Colon (tissue), 2 donors: ENCODE results near the gene OSBPL1A.

Source experiments
- FAIRE-seq: peaks from 2 replicates; lab custom pipeline; 2012; peaks lifted over from hg19 to GRCh38; lab: Jason Lieb, UNC
- donor health status: control.
- donor health status: control.

Gene OSBPL1A

DNA sequence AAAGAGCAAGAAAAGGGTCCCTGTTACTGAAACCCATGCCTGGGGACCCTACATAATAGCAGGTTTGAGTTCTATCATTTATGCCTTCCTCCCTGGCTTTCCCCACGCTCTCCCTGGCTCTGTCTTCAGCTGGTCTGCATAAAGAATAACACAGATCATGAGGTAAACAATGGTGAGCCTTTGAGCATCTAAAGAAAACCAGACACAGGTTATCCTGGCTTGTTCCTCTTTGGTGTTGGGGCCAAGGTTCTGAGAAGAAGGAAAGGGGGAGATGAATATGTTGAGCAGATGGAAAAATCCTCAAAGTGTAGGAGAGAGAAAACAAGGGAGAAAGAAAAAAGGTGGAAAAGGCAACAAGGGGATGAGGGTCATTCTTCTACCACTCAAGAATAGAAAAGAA, 131.5 kb downstream of the OSBPL1A start:
- FAIRE-seq: no peak

DNA sequence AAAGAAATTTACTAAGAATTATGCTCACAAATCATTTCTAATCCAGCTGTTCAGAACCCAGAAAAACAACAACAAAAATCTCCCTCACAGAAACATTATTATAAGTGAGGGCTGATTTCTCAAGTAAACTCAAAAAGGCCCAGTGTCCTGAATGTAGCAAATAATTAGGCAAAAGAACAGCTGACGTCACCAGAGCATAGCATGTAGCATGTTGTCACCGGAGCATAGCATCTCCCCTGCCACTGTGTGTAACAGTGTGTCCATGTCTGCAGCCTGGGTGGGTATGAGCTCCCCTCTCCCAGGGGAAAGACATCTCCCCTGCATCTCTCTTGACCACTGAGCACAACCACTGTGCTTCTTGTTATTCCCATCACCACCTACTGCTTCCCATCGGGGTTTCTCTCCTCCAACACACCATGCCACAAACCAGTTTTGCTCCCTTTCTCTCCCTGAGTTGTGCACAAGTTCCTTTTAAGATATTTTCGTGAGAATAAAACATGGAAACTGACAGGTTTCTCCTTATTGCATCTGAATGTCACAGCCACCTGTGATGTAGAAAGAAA, 132.0 kb downstream of the OSBPL1A start:
- FAIRE-seq: no peak

DNA sequence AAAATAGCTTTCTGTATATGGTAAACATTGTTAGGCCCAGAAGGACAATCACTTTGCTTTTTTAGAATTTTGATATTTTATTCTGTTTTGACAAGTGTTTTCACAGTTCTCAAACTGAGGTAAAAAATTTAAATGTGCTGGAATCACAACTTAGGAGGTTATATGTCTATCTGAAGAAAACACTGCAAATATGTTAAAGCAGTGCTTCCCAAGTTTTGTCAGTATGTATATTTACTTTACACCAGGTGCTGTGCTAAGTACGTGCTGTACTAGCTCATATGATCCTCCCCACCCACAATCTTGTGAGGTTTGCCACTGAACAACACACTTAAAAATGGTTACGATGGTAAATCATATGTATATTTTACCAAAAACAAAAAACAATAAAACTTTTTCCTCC, 134.6 kb downstream of the OSBPL1A start:
- FAIRE-seq: no peak

DNA sequence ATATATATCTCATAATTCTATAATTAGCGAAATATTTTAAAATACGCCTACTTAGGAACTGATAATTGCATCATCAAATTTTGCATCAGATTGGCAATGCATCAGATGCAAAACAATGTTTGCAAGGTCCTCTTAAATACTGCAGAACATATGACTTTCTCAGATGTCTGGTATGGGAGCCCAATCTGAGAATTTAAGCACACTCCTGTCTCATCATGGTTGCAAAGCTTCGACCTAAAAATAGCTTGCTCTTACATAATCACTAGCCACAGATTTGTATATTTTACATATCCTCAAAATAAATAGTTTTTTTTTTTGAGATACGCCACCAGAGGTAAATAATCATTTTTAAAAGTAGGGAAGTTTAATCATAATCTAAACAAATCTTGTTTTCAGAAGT, 135.5 kb downstream of the OSBPL1A start:
- no peak for FAIRE-seq

DNA sequence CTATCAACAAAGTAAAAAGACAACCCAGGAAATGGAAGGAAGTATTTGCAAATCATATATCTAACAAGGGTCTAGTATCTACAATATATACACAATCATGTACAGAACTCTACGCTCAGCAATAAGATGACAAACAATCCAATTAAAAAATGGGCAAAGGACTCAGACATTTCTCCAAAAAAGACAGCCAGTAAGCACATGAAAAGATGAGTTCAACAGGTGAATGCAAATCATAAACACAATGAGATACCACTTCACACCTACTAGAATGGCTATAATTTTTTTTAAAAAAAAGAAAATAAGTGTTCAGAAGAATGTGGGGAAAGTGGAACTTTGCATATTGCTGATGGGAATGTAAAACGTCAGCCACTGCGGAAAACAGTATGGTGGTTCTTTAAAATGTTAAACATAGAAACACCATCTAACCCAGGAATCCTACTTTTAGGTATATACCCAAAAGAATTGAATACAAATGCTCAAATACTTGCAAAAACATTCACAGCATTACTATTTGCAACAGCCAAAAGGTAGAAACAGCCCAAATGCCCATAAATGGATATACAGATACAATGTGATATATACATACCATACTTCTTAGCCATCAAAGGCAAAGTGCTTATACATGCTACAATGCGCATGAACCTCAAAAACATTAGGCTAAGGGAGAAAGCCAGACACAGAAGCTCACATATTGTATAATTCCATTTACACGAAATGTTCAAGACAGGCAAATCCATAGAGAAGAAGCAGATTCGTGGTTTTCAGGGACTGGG, 137.6 kb downstream of the OSBPL1A start:
- no peak for FAIRE-seq

DNA sequence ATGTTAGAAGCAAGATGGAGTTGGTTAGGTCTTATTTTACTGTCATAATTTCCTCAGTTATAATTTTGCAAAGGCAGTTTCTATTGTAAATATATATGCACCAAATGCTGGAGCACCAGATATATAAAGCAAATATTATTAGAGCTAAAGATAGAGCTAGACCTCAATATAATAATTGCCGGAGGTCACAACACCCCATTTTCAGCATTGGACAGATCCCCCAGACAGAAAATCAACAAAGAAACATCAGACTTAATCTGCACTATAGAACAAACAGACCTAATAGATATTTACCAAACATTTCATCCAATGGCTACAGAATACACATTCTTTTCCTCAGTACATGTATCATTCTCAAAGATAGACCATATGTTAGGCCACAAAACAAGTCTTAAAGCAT, 143.6 kb downstream of the OSBPL1A start:
- FAIRE-seq: no peak

DNA sequence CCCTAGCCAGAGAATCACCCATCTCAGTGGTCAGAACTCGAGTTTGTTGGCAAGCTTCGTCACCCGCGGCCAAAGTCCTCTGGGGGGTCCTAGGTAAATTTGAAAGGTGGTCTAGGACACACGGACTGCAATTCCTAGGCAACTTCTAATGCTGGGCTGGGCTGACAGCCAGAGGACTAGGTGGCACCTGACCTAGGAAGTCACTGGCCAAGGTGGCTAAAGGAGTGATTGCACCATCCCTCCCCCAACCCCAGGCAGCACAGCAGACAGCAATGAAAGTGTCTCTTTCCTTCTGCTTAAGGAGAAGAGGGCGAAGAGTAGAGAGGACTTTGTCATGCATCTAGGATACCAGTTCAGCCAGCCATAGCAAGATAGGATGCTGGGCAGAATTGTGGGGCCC, 147.9 kb downstream of the OSBPL1A start:
- no peak for FAIRE-seq

DNA sequence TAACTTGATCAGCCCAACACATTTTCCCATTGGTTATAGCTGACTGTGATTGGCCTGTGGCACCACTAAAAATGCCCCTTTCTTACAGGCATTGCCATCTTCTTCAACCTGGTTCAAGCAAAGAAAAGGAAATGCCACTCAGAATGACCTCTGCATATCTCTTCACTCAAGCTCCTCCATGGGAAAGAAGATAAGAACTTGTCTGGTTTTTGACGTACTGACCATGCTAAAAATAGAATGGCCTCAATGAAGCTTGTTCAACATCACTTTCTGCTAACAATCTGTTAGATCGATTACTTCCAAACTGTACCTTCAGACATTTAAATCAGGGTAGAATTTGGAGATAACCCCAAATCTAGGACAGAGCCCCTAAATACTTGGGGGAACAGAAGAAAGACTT, 149.3 kb downstream of the OSBPL1A start:
- FAIRE-seq: no peak

DNA sequence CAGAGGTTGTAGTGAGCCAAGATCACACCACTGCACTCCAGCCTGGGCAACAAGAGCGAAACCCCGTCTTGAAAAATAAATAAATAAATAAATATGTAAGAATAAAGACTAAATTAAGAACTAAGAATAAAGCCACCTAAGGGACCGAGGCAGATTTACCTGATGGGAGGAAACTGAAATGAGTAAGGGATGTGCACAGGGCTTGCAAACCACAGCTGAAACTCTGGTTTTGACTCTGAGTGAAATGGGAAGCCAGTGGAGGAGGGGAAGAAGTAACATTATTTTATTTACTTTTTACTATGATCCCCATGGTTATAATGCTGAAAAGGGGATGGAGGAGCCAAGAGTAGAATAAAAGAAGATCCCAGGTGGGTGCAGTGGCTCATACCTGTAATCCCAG, 151.5 kb downstream of the OSBPL1A start:
- no peak for FAIRE-seq

DNA sequence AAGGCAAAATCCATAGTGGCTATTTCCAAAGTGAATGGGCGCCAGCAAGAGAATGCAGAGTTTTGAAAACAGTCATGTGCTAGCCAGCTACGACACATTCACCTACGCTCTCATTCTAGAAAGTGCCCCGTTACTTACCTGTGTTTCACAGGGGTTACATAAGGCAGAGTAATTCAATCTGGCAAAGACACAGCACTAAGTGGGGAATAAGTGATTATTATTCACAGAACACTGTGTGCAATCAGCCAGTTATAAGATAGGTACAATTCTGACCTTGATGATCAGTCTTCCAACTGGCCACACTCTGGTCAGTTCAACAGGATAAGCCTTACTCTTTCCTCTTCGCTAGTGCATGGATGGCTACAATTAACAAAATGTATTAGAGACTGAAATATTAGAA, 152.9 kb downstream of the OSBPL1A start:
- no peak for FAIRE-seq

DNA sequence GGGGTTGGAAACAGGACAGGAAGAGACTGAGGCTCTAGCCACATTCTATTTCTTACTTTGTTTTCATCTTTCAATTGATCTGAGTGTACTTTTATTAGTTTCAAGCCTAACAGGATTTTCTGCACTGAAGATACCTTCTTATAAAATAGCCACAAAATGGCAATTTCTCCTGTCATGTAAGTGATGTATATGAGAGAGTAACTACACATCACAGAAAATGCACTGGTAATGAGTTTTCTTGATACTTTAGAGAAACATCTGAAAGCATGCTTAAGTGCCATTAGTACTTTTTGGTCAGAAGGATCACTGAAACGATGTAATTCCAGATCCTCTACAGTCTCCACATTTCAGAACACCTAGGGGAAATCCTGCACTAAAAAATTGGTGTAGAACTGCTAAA, 153.9 kb downstream of the OSBPL1A start:
- no peak for FAIRE-seq

DNA sequence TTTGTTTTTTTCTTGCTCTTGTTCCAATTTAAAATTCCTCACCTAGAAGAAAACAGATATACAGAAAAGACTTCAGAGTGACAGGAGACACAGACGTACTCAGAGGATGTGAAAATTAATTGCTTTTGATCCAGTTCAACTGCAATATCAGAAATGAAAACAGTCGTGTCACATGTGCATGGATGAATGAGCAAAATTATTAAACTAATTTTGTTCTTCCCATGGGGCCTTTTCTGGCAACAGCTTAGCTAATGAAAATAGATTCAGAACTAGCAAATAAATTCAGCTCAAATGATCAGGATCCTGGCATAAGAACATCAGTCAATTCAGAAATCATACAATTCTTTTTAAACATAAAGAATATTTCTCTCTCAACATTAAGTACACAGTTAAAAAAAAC, 158.3 kb downstream of the OSBPL1A start:
- FAIRE-seq: no peak

DNA sequence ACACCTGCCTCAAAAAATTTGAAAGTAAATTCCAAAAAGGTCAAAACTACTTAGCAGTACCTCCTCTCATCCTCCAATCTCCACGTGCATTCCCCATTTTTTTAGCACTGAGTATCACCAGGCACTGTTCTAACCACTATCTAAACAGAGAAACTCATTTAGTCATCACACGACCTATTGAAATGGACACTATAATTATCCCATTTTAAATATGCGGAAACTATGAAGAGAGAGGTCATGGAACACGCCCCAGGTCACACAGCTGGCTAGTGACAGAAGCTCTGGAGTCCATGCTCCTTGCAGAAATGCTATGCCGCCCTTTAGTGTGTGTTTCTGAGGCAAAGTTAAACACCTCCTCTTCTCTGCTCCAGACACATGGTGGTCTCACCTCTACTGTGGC, 159.2 kb downstream of the OSBPL1A start:
- no peak for FAIRE-seq

DNA sequence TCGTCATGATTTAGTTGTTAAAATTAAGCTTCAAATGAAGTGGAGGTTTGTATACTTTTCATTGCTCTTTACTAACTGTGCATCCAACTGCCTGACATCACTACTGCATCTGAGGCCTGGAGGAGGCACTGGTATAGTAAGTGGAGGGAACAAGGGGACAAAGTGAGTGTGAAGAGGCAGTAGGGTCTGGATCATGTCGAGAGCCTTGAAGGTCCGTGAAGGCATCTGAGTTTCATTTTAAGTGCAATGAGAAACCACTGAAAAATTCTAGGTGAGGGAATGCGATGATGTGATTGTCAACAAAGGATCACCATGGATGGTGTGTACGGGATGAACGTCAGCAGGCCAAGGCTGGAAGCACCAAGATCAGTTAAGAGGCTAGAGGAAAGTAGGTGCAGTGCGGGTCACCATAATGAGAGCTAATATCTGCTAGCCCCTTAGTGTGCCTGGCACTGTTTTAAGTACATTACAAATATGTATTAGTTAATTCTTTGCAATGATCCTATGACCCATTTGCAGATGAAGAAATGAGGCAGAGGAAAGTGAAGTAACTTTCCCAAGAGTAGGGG, 162.7 kb downstream of the OSBPL1A start:
- no peak for FAIRE-seq

DNA sequence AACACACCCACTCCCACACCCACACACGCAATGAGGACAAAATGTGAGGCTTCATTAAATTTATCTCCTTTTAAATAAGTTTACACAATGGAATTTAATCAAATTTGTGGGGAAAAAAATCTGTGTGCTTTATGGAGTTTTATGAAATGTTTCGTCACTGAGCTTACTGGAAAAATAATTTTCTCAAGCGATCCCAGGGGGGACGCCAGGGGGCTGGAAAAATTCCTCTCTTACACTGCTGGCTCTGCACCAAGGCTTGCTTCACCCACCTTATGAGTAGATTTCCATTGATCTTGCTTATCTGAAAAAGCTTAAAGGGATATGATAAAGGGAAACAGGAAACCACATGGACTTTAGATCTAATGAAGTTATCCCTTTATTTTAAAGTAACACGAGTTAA, 163.3 kb downstream of the OSBPL1A start:
- FAIRE-seq: no peak

DNA sequence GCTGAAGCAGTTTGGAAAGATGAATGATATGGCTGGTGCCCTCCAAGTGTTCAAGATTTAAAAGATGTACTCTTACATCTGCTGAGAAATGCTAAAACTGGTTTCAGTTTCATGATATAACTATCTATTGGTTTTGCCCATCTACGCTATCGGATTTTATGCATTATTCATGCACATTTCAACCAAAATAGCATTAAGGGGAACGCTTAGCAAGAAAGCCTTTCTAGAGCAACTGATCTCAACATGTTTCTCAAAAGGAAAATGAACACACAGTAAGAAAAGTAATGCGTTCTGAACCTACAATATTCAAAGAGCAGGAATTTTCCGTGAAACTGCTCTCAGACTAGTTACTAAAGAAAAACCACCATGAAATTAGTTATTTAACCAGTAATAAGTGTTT, 164.8 kb downstream of the OSBPL1A start:
- FAIRE-seq: no peak

DNA sequence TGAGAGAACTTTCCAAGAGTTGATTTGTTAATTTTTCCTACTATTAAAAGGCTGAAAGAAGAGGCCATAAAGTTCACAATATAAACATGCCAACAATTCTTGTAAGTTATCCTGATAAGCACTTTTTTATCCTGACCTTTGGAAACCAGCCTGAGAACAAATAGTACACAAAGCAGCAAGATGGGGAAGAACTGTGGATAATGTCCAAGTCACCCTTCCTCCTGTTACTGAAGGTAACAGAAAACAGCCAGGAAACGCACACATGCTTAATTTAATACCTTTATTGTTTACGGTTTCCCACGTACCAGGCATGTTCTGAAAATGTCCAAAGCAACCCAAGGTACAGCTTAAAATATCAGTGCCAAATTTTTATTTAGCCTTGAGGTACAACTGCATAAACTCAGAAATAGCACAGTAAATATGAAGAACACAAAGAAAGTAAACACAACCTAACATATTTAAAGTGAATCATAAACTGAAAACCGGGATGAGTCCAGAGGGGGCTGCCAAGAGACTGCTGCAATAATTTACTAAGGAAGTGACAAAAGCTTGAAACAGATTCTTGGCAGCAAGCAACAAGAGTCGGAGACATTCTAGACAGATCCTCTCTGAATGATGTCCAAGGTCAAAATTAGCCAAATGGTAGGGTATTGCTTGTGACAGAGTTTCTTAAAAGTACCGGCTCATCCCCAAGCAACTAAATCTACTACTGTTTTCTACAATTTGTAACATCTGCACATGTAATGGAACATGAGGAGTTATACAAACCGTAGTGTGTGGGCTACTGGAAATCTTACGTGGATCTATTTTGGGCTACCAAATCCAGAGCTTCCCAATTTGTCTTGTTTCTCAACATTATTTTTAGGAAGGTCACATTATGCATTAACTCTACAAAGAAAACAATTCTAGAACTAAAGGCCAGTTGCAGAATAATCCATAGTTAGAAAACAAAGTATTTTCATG, 165.6 kb downstream of the OSBPL1A start:
- no peak for FAIRE-seq

DNA sequence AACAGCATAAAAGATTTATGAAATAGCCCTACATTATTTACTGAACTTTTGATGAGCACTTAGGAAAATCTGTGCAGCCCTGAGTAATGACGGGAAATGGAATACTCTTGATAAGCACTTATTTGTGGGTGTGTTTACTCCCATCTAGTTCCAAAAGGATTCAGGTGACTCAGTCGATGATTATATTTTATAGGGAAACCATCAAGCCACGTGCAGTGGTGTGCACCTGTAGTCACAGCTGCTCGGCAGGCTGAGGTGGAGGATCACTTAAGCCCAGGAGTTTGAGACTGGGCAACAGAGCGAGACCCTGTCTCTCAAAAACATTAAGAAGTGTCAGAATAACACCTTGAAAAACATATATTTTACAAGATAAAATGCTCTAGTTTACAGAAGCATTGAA, 166.9 kb downstream of the OSBPL1A start:
- FAIRE-seq: no peak

DNA sequence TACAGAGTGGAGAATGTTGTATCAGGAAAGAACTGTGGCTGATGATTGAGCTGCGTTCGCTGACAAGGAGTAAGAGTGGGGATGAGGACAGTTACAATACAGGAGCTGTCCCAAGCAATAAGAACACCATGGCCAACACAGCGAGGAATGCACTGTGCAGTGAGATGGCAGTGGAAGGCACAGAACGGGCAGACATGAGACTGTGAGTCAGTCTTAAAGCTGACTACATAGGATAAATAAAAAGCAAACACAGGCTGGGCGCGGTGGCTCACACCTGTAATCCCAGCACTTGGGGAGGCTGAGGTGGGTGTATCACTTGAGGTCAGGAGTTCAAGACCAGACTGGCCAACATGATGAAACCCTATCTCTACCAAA, 169.0 kb downstream of the OSBPL1A start:
- FAIRE-seq: no peak

DNA sequence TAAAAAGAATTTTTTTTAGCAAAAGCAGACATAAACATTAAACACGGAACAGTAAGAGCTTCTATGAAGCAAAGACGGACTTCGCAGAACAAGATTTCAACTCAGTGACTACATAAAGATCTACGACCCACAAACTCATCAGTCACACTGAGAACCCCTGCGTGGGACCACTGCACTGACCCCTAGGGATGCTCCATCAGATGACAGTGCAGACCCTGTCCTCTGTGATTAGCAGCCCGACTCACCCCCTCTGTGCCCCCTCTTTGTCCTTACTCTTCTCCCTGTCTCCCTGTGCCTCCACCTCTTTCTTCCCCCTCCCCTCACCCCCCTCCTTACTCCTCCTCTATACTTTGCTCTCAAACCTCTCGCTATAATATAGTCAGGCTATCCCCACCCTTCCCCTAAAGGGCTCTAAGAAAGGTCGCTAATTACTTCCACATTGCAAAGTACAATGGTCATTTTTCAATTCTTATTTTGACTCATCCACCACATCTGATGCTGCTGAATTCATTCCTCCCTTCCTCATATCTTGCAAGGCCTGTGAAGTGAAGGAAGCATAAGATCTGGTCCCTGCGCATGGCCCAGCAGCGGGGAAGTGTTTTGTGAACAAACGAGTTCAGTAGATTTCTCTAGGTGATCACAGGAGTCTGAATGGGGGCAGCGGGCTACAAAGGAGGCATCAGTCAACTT, 169.5 kb downstream of the OSBPL1A start:
- no peak for FAIRE-seq

DNA sequence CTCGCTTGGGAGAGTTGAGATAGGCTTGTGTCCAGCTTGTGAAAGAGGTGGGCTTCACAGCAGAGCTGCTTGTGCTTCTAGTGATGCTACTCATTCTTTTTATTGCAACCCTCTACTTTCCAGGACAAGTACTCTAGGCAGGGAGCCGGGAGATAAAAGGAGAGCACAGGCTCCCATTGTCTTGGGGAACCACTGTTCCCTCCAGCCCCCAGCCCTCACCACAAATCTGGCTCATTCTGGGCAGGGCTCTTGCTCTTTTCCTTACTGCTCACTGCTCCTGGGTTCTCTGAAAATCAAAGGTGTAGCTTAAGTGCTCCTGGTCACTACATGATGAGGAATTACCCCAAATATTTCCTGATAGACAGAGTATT, 177.3 kb downstream of the OSBPL1A start:
- FAIRE-seq: no peak
